SIG-M5 treated with dmso at 0.1 percent for 504 hours (cell line): ENCODE data around the gene ANO10.
"Not testable (repeated sequence)": the region's sequence is repeated elsewhere in the genome, so short reads cannot be mapped to it uniquely, and the experiment has no call there.

ENCODE experiments used
- DNase-seq: peaks from one replicate; lab custom pipeline; 2025; ENCODE audit not compliant: unreplicated experiment; lab: John Stamatoyannopoulos, UW

ANO10 gene

GRCh38 chr3:43583481-43583880 lies 38.3 kb downstream of the ANO10 start:
- no peak for DNase-seq

- no peak for DNase-seq
Observed at GRCh38 chr3:43582866-43583265, 38.9 kb downstream of the ANO10 start.

GRCh38 chr3:43581343-43581742 lies 40.5 kb downstream of the ANO10 start:
- no peak for DNase-seq

- no peak for DNase-seq
Observed at GRCh38 chr3:43580181-43580580, 41.6 kb downstream of the ANO10 start.

- DNase-seq: no peak
Observed at GRCh38 chr3:43573576-43573975, 48.2 kb downstream of the ANO10 start.

- DNase-seq: not testable (repeated sequence)
Observed at GRCh38 chr3:43565661-43566341, 56.0 kb downstream of the ANO10 start.

- no peak for DNase-seq
Observed at GRCh38 chr3:43559961-43560360, 61.9 kb downstream of the ANO10 start.

GRCh38 chr3:43558171-43558570 lies 63.6 kb downstream of the ANO10 start:
- DNase-seq: no peak

- DNase-seq: no peak
Observed at GRCh38 chr3:43549626-43550290, 72.1 kb downstream of the ANO10 start.

- DNase-seq: peak; percentile 70
Observed at GRCh38 chr3:43544277-43544676, 77.5 kb downstream of the ANO10 start.

GRCh38 chr3:43542328-43543043 lies 79.3 kb downstream of the ANO10 start:
- no peak for DNase-seq

GRCh38 chr3:43540624-43541023 lies 81.2 kb downstream of the ANO10 start:
- DNase-seq: no peak

- DNase-seq: no peak
Observed at GRCh38 chr3:43539321-43539720, 82.5 kb downstream of the ANO10 start.

- no peak for DNase-seq
Observed at GRCh38 chr3:43537225-43537624, 84.6 kb downstream of the ANO10 start.

GRCh38 chr3:43534675-43535074 lies 87.1 kb downstream of the ANO10 start:
- DNase-seq: no peak

- DNase-seq: no peak
Observed at GRCh38 chr3:43533009-43533408, 88.8 kb downstream of the ANO10 start.

GRCh38 chr3:43531835-43532234 lies 90.0 kb downstream of the ANO10 start:
- DNase-seq: no peak

GRCh38 chr3:43528498-43529099 lies 93.2 kb downstream of the ANO10 start:
- DNase-seq: no peak

- no peak for DNase-seq
Observed at GRCh38 chr3:43526956-43527355, 94.9 kb downstream of the ANO10 start.

GRCh38 chr3:43525941-43526607 lies 95.7 kb downstream of the ANO10 start:
- DNase-seq: no peak

- DNase-seq: no peak
Observed at GRCh38 chr3:43525386-43525785, 96.4 kb downstream of the ANO10 start.
